Suprapubic skin (tissue), 4 donors: Measurements from ENCODE around the gene CD248. TPM values are rescaled to one million over a fixed set of nuclear protein-coding genes. Genes with fewer than 3 reads are reported as not detected.

ENCODE experiments used
- DNase-seq, 2 donors: peaks; one replicate each; pipeline ENCODE4 v3.0.0-alpha.2; 2019; ENCODE audit warnings: low spot score in 2 of 2
- H3K27ac ChIP-seq: fragments of 200-600 bp; sonication (generic); one replicate; pipeline ENCODE4 v1.5.1; 2019
- H3K27me3 ChIP-seq: fragments of 200-600 bp; sonication (generic); one replicate; pipeline ENCODE4 v1.5.1; 2019
- H3K36me3 ChIP-seq: fragments of 200-600 bp; sonication (generic); one replicate; pipeline ENCODE4 v1.5.1; 2019
- H3K4me1 ChIP-seq: fragments of 200-600 bp; sonication (generic); one replicate; pipeline ENCODE4 v1.5.1; 2019
- H3K4me3 ChIP-seq: fragments of 200-600 bp; sonication (generic); one replicate; pipeline ENCODE4 v1.5.1; 2019; ENCODE audit warnings: mild to moderate bottlenecking
- H3K9me3 ChIP-seq: fragments of 200-600 bp; sonication (generic); one replicate; pipeline ENCODE4 v1.5.1; 2019
- CTCF ChIP-seq, 2 donors: fragments of 200-600 bp in 1 of 2; fragments of 450-650 bp in 1 of 2; sonication (generic) in 1 of 2; IDR thresholded peaks; one replicate each; pipeline ENCODE4 v1.5.1; 2016 to 2019; ENCODE audit warnings: antibody characterized with exemption in 2 of 2, mild to moderate bottlenecking in 1 of 2, moderate library complexity in 1 of 2
- EP300 ChIP-seq: sonication (generic); formaldehyde crosslinking; IDR thresholded peaks from one replicate; pipeline ENCODE4 v1.6.1; 2017; ENCODE audit warnings: antibody characterized with exemption
- POLR2A ChIP-seq, 2 donors: fragments of 450-650 bp; IDR thresholded peaks; one replicate each; pipeline ENCODE4 v1.6.1; 2017; ENCODE audit warnings: antibody characterized with exemption in 2 of 2, mild to moderate bottlenecking in 2 of 2, moderate library complexity in 2 of 2
- POLR2AphosphoS5 ChIP-seq, 3 donors: sonication (generic); formaldehyde crosslinking; IDR thresholded peaks; one replicate each; pipeline ENCODE4 v1.6.1; 2017; ENCODE audit warnings: antibody characterized with exemption in 3 of 3
- WGBS: methylation state at CpG from one replicate; pipeline ENCODE4 v1.1.5; 2018; 5-methylcytosine and 5-hydroxymethylcytosine counted together
- total RNA-seq, 4 donors: library from RNA; depleted of rRNA; stranded (reverse); fragments of >200 nt; gene quantifications; one replicate each; pipeline ENCODE4 v1.1.0, GENCODE V29; 2016

The CD248 gene
- total RNA-seq, 4 donors from 2014 or later, result 5.9 to 32.6 (median 19.2) TPM

DNA sequence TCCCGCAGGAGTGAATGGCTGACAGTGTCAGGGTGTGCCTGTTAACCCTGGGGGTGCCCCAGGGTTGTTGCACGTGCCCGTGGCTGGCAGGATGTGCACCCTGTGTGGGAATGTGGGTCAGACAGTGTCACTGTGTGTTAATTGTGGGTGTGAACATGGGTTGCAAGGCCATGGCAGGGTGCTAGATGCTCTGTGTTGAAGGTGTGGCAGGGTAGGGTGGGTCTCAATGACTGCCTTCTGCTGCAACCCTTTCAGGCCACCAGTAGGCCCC, 11.1 kb upstream of the CD248 start:
- Histone ChIP-seq H3K36me3 (peaks cover 16% of the 10 kb centered on the region), H3K9me3 (no peaks in the 10 kb centered on the region), H3K27me3 (no peaks in the 10 kb centered on the region), H3K4me3 (no peak overlapping the region), H3K27ac (peak overlapping the region; percentile 74), H3K4me1 (peaks cover 51% of the 10 kb centered on the region)
- peak in 1 of 2 donors; percentile 67 for DNase-seq
- WGBS, result 0% methylated on average over 1 of the region's 3 CpGs
- TF ChIP-seq POLR2AphosphoS5 (IDR thresholded peaks at IDR 0.05) (peak in 1 of 3 donors; percentile 36), POLR2A (IDR thresholded peaks at IDR 0.05) (no peak)

DNA sequence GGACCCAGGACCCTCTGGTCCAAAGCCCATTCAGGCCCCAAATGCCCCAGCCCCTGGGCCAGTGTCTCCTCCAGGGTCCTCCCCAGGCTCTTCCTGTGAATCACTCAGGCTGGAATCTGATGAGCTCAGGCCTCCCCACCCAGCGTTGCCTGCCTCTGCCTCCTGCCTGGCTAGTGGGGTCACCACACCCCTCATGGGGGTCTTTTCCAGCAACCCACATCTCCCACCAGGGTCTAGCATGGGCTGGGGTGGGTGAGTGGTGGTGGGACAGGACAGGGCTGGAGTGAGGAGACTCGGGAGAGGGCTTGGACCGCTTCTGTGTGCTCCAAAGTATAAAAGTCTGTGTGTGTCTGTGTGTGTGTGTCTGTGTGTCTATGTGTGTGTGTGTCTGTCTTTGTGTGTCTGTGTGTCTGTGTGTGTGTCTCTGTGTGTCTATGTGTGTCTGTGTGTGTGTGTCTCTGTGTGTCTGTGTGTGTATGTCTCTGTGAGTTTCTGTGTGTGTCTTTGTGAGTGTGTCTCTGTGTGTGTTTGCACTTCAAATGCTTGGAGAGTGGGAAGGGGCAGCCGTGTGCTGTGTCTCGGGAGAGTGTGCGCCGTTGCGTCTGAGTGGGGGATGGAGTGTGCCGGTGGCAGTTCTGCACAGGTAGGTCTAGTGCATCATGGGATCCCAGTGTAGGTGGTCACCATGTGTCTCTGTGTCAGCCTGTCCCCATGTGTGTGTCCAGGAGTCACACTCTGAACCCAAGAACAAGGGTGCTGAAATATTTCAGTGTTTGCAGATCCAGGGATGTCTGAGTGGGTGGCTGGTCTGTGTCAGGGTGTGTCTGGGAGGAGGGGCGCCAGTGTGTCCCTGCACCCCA, 10.6 kb upstream of the CD248 start:
- peaks cover 53% of the 10 kb centered on the region for H3K4me1 ChIP-seq
- DNase-seq, result peak in 1 of 2 donors; percentile 73
- peaks cover 10% of the 10 kb centered on the region for H3K36me3 ChIP-seq
- TF ChIP-seq POLR2A (IDR thresholded peaks at IDR 0.05) (no peak), EP300 (no peak), CTCF (IDR thresholded peaks at IDR 0.05) (no peak), POLR2AphosphoS5 (IDR thresholded peaks at IDR 0.05) (no peak)
- WGBS, result 70% methylated on average over 10 of the region's 10 CpGs
- H3K27me3 ChIP-seq, result no peaks in the 10 kb centered on the region
- H3K9me3 ChIP-seq, result no peaks in the 10 kb centered on the region
- H3K4me3 ChIP-seq, result no peak overlapping the region
- H3K27ac ChIP-seq, result peak overlapping the region; percentile 74

GRCh38 chr11:66326261-66327111, 9.6 kb upstream of the CD248 start:
- Histone ChIP-seq H3K9me3 (no peaks in the 10 kb centered on the region), H3K27me3 (no peaks in the 10 kb centered on the region), H3K4me3 (no peak overlapping the region), H3K4me1 (peaks cover 61% of the 10 kb centered on the region), H3K36me3 (peaks cover under 1% of the 10 kb centered on the region), H3K27ac (peak overlapping the region; percentile 74)
- TF ChIP-seq EP300 (no peak), CTCF (IDR thresholded peaks at IDR 0.05) (no peak), POLR2A (IDR thresholded peaks at IDR 0.05) (no peak), POLR2AphosphoS5 (IDR thresholded peaks at IDR 0.05) (no peak)
- 41% methylated on average over 5 of the region's 21 CpGs for WGBS
- DNase-seq, result peak in 1 of 2 donors; percentile 77

DNA sequence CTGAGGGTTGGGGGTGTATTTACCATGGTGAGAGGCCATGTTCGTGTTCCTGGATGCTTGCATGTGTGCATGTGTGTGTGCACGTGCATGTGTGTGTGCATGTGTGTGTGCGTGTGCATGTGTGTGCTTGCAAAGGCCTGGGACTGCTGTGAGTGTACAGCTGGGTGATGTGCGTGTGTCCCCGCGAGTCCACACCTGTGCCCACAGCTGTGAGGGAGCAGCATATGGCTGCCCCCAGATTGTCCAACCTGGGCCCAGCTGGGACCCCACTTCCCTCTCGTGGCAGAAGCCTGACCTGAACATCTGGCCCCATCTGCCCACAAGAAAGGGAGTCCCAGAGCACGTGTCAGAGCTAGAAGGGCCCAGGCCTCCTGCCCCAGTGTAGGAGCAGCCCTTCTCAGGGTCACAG, 8.4 kb upstream of the CD248 start:
- Histone ChIP-seq H3K9me3 (no peaks in the 10 kb centered on the region), H3K4me3 (no peak overlapping the region), H3K36me3 (no peaks in the 10 kb centered on the region), H3K27ac (no peak overlapping the region), H3K4me1 (peaks cover 63% of the 10 kb centered on the region), H3K27me3 (no peaks in the 10 kb centered on the region)
- WGBS, result 66% methylated on average over 6 of the region's 8 CpGs
- TF ChIP-seq POLR2AphosphoS5 (IDR thresholded peaks at IDR 0.05) (no peak), POLR2A (IDR thresholded peaks at IDR 0.05) (no peak), EP300 (no peak), CTCF (IDR thresholded peaks at IDR 0.05) (no peak)
- no peak for DNase-seq

DNA sequence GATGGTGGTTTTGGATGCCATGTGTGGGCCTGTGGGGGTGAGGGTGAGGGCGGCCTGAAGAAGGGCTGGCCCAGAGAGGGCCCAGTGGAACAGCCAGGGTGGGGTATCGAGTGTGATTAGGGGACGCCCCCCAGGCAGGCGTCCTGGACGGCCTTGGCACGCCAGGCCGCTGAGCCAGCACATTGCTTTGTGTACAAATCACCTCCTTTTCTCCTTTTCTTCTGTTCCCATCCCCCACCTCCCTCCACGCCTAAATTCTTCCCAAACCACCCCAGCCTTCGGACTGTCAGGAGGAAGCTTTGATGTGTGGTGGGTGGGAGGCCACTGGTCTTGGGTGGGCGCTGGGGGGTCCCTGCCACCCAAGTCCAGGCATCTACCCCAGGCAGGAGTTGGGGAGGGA, 7.8 kb upstream of the CD248 start:
- Histone ChIP-seq H3K27ac (peak overlapping the region; percentile 20), H3K4me1 (peaks cover 63% of the 10 kb centered on the region), H3K36me3 (no peaks in the 10 kb centered on the region), H3K4me3 (no peak overlapping the region), H3K9me3 (no peaks in the 10 kb centered on the region), H3K27me3 (no peaks in the 10 kb centered on the region)
- no peak for TF ChIP-seq CTCF (IDR thresholded peaks at IDR 0.05)
- TF ChIP-seq POLR2AphosphoS5 (IDR thresholded peaks at IDR 0.05), result no peak
- TF ChIP-seq EP300, result no peak
- TF ChIP-seq POLR2A (IDR thresholded peaks at IDR 0.05), result no peak
- WGBS, result 41% methylated on average over 10 of the region's 10 CpGs
- DNase-seq, result no peak
